GM19372 (cell line): ENCODE data around the gene TMEM272.

ENCODE experiments used
- ATAC-seq: cut with Tn5 transposase; IDR thresholded peaks from one replicate; pipeline ENCODE4 v1.9.1; 2021; ENCODE audit warnings: mild to moderate bottlenecking, low read depth, moderate library complexity; ENCODE audit not compliant: unreplicated experiment

The TMEM272 gene

GRCh38 chr13:51844862-51845573 lies at the start of gene TMEM272:
Gene TMEM272 (minus strand): TSS chr13:51845177. CDS start chr13:51838530, 6,647 bp downstream.
- ATAC-seq = peak; percentile 54

DNA sequence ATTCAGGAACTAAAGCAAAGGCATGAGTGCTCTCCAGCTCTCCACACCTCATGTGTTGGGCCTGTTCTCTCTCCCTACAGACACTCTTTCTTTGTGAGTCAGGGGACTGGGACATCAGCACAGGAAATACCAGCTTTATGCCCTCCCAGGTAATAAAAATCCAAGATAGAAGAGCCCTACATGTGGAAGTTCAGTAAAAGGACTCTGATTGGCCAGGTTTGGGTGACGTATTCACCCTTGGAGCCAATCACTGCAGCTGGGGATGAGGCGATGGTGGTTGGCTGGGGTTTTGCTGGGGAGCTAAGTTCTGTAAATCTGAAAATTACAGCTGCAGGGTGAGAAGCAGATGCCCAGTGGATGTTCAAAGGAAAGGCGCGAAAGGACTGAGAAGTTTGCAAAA lies 49.3 kb upstream of the TMEM272 start:
- ATAC-seq = no peak

- ATAC-seq = no peak
Measured at GRCh38 chr13:51892657-51893056, 47.7 kb upstream of the TMEM272 start.

GRCh38 chr13:51887468-51887867 lies 42.5 kb upstream of the TMEM272 start:
- no peak for ATAC-seq

DNA sequence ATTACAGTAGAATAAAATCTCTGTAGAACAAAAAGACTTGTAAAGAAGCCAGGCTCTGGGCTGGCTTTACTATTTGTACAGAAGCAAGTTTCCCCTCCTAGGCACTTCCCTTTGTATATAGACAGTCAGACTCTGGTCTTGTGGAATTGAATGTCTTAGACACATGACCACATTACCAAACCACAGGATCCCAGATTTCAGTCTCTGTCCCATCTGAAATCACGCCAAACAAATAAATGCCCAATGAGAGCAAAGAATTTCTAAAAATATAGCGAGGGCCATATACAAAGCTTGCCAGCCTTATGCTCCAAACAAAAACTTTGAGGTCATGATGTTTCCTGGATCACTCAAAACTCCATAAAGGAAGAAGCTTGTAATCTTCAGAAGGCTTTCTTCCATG lies 40.7 kb upstream of the TMEM272 start:
- ATAC-seq = no peak

DNA sequence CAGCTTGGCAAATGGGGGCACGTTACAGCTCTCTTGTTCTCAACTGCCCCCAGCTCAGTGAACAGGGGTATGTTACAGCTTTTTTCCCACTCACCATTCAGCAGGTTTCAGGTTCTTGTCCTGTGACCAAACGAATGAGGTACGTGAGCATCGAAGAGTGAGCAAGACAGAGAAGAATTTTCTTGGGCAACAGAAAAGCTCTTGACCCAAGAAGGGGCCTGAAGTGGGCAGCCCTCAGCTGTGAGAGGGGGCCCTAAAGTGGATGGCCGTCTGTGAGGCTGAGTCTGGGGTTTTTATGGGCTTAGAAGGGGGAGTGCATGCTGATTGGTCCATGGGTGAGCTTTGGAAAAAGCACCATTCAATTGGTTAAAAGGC lies 38.2 kb upstream of the TMEM272 start:
- ATAC-seq = no peak

- ATAC-seq = no peak
Measured at GRCh38 chr13:51882570-51883225, 37.7 kb upstream of the TMEM272 start.

GRCh38 chr13:51881296-51881695 lies 36.3 kb upstream of the TMEM272 start:
- ATAC-seq = no peak

DNA sequence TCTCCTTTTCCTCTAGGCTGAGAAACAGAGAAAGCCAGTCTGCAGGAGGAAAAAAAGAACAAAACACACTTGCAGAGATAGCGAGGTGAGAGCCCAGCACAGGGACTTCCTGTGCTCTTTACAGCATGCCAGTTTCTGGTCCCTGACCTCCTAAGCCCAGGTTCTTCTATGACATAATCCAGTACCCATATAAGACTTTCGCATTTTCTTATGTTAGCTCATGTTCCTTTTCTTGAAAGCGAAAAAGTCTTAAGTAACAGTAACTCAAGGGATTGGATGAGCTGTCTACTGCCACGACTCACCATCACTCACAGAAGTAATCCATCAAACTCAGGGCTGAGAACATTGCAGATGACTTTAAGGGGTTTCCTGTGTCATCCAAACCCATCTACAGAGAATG lies 34.2 kb upstream of the TMEM272 start:
- no peak for ATAC-seq

DNA sequence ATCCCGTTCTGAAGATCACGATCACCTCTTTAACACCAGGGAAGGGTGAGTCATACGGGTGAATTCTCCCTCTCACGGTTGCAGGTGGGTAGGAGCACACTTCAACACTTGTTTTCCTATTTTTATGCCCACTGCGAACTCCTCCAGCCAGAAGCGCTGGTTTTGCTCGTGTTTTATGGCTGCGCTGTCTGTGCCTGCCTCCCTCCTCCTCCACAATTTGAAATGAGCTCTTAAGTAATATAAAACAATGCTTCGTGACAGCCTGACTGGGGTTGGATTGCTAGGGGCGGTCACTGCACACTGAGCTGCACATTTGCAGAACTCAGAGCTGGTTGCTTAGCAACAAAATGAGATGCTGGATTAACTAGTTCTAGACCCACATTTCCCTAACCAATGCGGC lies 29.7 kb upstream of the TMEM272 start:
- no peak for ATAC-seq

DNA sequence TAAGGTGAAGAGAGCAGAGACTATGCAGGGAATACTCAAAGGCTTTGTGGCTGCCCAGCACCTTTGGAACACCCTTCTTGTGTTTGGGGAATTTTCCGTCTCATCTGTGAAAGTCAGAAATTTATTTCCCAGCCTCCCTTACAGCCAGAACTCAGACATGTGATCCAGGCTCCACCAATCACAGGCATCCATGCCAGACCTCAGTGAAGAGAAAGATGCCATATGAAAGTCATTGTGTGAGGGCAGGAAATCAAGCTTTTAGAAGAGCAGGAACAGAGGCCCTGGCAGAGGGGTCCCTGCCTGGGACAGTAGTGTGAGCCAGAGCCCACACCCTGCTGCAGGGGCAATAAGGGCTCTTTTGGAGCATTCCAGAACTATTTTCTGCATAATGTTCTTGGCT lies 28.9 kb upstream of the TMEM272 start:
- ATAC-seq = no peak

DNA sequence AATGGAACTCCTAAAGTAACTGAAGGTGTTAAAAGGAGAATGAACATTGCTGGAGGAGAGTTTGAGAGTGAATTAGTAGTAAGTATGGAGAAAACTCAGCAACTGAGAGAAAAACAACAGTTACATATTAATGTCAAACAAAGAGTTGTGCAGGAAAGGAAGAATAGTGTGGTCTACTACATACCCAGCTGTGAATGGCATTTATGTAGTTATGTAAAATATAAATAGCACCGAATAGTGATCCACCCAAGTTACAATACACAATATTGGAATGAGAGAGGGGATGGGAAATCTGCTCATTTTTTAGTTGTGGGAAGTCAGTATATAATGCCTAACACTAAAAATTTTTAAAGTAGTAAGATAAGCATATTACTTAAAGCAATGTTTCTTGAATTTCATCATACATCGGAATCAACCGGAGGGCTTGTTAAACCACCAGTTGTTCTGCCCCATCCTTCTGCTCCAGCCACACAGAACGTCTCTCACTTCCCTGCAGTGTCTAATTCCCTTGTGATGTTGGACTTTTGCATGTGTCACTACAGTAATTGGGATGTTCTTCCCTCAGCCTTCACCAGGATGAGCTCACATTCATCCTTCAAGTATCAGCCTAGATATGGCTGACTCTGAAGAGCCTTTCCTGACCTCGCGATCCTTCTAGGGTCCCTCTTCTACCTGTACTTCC lies 28.3 kb upstream of the TMEM272 start:
- ATAC-seq = no peak

GRCh38 chr13:51870616-51871015 lies 25.6 kb upstream of the TMEM272 start:
- no peak for ATAC-seq

- ATAC-seq = no peak
Measured at GRCh38 chr13:51869916-51870315, 24.9 kb upstream of the TMEM272 start.

DNA sequence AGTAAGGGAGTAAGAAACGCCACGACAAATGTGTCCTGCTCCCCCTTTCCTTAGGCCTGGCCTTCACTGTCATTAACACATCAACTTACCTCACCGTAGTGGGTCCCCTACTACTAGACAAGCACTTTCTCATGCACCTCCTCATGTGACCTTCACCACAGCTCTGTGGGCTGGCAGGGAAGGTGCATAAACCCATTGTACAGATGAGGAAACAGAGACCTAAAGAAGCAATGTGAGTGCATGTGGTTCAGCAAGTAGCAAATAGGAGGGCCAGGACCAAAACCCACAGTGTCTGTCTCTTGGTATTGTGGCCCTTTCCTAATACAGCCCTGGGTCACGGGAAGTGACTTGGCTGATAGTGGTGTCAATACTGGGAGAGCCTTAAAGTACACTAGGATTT lies 22.1 kb upstream of the TMEM272 start:
- ATAC-seq = no peak

DNA sequence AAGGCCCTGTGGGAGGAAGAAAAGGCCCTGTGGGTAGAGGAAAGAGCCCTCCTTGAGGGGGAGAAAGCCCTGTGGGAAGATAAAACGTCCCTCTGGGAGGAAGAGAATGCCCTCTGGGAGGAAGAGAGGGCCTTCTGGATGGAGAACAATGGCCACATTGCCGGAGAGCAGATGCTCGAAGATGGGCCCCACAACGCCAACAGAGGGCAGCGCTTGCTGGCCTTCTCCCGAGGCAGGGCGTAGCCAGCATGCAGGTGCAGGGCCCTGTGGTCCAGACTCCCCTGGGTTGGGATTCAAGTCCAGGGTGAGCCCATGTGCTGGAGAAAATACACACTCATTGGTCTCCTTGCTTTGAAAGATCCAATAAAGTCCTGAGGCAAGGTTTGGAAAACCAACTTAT lies 20.9 kb upstream of the TMEM272 start:
- ATAC-seq = no peak

- no peak for ATAC-seq
Measured at GRCh38 chr13:51862957-51863356, 18.0 kb upstream of the TMEM272 start.

GRCh38 chr13:51861723-51862300 lies 16.8 kb upstream of the TMEM272 start, which contains the start of gene CCDC70:
Gene CCDC70 (plus strand): TSS chr13:51861969. CDS start chr13:51865412, 3,443 bp downstream.
- ATAC-seq = no peak

DNA sequence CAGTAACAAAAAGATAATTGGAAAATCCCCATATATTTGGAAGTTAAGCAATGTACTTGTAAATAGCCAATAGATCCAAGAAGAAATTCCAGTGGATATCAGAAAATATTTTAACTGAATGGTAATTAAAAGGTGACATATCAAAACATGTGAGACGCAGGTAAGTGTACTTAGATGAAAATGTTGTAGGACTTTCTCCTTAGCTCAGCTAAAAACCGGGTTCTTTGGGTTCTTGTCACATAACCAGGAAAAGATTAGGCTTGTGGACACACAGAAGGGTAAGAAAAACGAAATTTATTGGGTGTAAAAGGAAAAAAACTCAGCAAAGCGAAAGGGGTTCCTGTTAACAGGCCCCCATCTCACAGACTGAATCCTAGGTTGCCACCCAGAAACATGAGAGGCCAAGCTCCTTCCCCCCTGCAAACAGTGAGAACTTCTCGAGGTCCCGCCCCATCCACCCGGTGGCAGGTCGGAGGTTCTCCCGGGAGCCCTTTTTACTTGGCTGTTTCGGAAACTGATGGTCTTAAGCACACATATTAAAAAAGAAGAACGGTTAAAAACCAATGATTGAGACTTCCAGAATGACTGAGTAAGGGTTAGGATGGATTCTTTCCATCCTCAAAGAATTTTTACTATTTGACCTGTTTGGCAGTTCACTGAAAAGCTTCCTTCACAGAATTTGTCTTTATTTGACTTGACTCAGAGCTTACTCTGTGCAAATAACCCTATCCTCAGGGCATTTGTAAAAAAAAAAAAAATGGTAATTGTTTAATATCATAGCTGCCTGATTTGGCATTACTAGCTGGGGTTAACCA lies 13.7 kb upstream of the TMEM272 start:
- no peak for ATAC-seq

- ATAC-seq = no peak
Measured at GRCh38 chr13:51856998-51857397, 12.0 kb upstream of the TMEM272 start.
